GM12874 (cell line): ENCODE data around the gene C3orf70.

Experiments used
- TF ChIP-seq, protein P1 (sequence below): IDR thresholded peaks from 2 replicates; pipeline ENCODE4 v1.5.1; 2011; ENCODE audit warnings: low read depth, mild to moderate bottlenecking, control low read depth, low read length, moderate library complexity; ENCODE audit not compliant: insufficient read depth

The C3orf70 gene, protein sequence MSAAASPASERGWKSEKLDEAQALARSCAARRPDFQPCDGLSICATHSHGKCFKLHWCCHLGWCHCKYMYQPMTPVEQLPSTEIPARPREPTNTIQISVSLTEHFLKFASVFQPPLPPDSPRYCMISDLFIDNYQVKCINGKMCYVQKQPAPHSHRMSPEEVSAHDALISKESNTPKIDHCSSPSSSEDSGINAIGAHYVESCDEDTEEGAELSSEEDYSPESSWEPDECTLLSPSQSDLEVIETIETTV

DNA sequence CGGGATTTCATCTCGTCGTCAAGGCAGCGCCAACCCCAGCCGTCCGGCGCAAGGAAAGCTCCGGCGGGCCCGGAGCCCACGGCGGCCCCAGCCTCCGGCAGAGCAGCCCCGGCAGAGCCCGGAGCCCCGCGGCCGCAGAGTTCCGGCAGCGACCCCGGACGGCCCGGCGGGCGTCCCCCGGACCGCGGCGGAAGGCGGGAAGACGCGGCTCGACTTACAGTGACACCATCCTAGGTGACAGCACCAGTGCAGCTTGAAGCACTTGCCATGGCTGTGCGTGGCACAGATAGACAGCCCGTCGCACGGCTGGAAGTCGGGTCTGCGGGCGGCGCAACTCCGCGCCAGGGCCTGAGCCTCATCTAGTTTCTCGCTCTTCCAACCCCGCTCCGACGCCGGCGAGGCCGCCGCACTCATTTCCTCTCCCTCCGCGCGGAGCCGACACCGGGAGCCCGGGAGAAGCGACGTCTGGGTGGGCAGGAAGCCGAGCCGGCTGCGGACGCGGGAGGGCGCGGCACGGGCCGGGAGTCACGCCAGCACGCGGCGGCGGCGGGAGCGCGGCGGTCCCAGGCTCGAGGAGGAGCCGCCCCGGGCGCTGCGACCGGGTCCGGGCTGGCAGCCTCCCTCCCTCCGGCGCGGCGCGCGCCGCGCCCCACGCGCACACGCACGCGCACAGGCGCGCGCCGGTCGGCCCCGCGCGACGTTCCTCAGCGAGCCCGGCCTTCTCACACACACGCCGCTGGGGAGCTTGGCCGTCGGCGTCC is at the start of gene C3orf70:
Gene C3orf70, minus strand, starts transcription at position 651 of the 761 bp plus-strand sequence. Its CDS starts 237 bp downstream, at position 414.
- TF ChIP-seq, protein P1, sequence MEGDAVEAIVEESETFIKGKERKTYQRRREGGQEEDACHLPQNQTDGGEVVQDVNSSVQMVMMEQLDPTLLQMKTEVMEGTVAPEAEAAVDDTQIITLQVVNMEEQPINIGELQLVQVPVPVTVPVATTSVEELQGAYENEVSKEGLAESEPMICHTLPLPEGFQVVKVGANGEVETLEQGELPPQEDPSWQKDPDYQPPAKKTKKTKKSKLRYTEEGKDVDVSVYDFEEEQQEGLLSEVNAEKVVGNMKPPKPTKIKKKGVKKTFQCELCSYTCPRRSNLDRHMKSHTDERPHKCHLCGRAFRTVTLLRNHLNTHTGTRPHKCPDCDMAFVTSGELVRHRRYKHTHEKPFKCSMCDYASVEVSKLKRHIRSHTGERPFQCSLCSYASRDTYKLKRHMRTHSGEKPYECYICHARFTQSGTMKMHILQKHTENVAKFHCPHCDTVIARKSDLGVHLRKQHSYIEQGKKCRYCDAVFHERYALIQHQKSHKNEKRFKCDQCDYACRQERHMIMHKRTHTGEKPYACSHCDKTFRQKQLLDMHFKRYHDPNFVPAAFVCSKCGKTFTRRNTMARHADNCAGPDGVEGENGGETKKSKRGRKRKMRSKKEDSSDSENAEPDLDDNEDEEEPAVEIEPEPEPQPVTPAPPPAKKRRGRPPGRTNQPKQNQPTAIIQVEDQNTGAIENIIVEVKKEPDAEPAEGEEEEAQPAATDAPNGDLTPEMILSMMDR = no peak

DNA sequence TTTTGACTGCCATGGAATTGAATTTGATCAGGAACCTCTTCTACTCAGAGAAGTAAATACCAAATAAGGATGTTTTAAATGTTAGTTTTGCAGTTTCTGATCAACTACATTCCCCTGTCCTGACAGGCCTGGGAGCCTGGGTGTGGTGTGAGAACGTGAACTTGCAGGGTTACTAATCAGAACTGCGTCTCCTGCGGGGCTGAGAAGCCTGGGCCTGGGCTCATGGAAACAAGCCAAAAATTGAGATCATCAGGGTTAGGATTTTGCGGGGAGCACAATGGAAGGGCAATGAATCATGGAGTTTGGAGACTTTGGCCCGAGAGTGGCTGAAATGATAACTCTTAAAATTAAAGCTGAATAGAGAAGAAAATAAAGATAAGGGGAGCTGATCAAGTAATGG is 47.8 kb upstream of the C3orf70 start:
- TF ChIP-seq, protein P1 = no peak

DNA sequence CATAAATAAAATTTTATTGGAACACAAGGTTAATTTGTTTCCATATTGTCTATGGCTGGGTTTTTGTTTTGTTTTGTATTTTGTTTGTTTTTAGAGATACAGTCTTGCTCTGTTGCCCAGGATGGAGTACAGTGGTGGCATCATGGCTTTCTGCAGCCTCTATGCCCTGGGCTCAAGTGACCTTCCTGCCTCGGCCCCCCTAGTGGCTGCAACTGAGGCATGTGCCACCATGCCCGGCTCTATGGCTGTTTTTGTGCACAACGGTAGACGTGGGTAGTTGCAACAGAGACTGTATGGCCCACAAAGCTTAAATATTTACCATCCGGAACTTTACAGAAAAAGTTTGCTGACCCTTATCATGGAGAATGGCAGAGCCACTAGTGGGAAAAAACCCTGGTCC is 46.8 kb upstream of the C3orf70 start:
- TF ChIP-seq, protein P1 = no peak

DNA sequence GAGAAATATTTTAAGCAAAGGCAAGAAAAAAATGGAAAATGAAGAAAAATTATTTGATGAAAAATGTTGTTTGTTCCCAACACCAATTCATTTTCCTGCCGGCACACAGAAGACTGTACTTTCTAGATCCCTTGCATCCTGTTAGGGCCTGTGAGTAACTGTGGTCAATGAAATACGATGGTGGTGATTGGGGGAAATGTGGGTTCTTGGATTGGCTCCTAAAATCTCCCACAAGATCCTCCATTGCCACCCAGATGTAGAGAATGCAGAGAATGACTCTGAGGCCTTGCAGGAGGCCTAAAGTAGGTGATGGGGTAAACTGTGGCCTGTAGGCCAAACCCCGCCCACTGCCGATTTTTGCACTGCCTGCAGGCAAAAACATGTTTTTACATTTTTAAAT is 46.3 kb upstream of the C3orf70 start:
- TF ChIP-seq, protein P1 = no peak

DNA sequence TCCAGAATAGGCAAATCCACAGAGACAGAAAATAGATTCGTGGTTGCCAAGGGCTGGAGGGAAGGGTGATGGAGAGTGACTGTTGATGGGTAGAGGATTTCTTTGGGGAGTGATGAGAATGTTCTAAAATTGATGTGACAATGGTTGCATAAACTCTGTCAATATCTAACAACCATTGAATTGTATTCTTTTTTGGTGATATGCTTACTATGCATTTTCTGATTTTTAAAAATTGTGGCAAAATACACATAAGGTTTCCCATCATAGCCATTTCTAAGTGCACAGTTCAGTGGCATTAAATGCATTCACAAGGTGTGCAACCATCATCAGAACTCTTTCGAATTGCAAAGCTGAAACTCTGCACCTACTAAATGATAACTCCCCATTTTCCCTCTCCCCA is 44.2 kb upstream of the C3orf70 start:
- TF ChIP-seq, protein P1 = no peak

DNA sequence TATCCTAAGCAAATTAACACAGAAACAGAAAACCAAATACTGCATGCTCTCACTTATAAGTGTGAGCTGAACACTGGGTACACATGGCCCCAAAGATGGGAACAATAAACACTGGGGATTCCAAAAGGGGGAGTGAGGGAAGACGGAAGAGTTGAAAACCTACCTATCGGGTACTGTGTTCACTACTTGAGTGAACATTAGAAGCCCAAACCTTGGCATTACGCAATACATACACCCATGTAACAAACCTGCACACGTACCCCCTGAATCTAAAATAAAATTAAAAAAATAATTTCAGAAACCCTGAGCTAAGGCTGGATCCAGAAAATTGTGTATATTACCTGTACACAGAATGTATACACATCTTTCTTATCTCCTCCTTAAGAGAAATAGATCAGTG is 42.8 kb upstream of the C3orf70 start:
- TF ChIP-seq, protein P1 = no peak

DNA sequence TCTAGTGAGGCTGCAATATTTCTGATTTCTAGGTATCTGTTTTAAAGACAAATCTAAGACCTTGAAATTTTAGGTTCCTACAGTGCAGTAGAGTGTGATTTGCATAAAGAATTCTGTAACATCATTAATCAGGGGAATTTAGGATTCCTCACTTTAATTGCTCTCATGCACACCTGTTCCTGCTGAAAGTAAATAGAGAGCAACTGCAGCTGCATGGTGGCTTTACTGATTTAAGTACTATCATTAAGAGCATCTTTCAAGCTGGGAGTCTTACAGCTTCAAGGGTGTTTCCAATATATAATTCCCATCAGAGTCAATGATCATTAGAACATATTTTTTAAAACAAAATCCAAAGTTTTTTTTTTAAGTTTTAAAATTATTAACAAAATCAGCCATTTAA is 36.0 kb upstream of the C3orf70 start:
- TF ChIP-seq, protein P1 = no peak
